Endothelial cell of umbilical vein (primary cell): ENCODE measurements around the gene TUBB1.

Source experiments
- POLR2A ChIP-seq: IDR thresholded peaks from 2 replicates; pipeline ENCODE4 v1.6.1; 2012; ENCODE audit warnings: low read depth, mild to moderate bottlenecking, control low read depth, low read length
- TF ChIP-seq, protein P1 (sequence below), 2 donors: IDR thresholded peaks; 1 replicate in 1 of 2; 2 replicates in 1 of 2; pipeline ENCODE4 v1.5.1; 2011; ENCODE audit warnings: low read length in 2 of 2, mild to moderate bottlenecking in 2 of 2, moderate library complexity in 2 of 2, control low read depth in 1 of 2, inconsistent platforms in 1 of 2, low read depth in 1 of 2; ENCODE audit not compliant: insufficient read depth in 1 of 2; ENCODE audit errors: extremely low read depth in 1 of 2

DNA sequence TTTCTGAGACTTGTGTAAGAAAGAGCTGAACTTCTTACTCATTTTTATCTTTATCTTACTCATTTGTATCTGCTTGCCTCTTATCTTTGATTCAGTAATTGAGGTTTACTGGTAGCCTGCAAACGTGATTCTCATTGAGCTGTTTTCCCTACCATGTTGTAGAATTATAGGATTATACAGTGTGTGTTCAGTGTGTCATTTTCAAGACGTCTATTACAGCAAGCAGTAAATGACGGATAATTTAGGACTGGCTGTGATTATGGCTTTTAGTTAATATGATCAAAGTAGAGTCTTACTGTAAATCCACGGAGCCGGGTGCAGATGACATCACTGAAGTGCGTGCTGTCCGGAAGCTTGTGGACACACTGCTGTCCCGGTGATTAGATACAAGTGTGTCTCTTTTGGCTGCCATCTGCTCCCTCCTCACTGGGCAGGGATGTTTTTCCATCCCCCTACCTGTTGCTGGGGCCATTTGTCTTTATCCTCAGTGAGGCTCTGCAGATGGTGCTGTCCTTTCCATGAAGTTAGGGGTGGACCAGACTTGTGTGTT lies 32.2 kb upstream of the TUBB1 start:
- no peak for TF ChIP-seq POLR2A
- TF ChIP-seq, protein P1, sequence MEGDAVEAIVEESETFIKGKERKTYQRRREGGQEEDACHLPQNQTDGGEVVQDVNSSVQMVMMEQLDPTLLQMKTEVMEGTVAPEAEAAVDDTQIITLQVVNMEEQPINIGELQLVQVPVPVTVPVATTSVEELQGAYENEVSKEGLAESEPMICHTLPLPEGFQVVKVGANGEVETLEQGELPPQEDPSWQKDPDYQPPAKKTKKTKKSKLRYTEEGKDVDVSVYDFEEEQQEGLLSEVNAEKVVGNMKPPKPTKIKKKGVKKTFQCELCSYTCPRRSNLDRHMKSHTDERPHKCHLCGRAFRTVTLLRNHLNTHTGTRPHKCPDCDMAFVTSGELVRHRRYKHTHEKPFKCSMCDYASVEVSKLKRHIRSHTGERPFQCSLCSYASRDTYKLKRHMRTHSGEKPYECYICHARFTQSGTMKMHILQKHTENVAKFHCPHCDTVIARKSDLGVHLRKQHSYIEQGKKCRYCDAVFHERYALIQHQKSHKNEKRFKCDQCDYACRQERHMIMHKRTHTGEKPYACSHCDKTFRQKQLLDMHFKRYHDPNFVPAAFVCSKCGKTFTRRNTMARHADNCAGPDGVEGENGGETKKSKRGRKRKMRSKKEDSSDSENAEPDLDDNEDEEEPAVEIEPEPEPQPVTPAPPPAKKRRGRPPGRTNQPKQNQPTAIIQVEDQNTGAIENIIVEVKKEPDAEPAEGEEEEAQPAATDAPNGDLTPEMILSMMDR (IDR thresholded peaks at IDR 0.05; ENCODE audit: extremely low read depth in 1 of 2, insufficient read depth in 1 of 2, low read depth in 1 of 2, low read length in 2 of 2) = no peak
